Ishikawa (cell line): ENCODE data around the gene TFF1.

ENCODE experiments used
- CREB1 ChIP-seq: IDR thresholded peaks from 2 replicates; pipeline ENCODE4 v1.6.1; 2012; ENCODE audit warnings: low read depth
- EP300 ChIP-seq: IDR thresholded peaks from 2 replicates; pipeline ENCODE4 v1.6.1; 2012; ENCODE audit warnings: borderline replicate concordance
- MAX ChIP-seq: IDR thresholded peaks from 2 replicates; pipeline ENCODE4 v1.6.1; 2012
- NFIC ChIP-seq: IDR thresholded peaks from 2 replicates; pipeline ENCODE4 v1.6.1; 2012
- TAF1 ChIP-seq: IDR thresholded peaks from 2 replicates; pipeline ENCODE4 v1.6.1; 2012; ENCODE audit warnings: low read depth, mild to moderate bottlenecking
- USF1 ChIP-seq: IDR thresholded peaks from 2 replicates; pipeline ENCODE4 v1.6.1; 2012

DNA sequence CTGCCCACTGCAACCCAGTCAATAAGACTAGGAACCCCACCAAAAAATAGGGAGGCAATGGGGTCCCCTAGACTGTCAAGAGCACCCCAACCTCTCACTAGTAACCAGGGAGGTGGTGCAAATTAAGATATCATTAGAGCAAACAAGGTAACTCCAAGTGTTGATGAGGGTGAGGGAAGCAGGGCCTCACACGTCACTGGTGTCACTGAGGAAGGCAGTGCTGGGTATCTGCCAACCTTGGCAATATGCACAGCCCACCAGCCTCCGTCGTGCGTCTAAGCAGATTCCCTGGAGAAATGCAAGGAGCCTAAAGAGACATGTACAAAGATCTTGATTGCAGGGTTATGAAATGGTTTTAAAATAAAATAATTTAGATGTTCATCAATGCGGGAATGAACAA, 41.1 kb upstream of the TFF1 start:
- TF ChIP-seq EP300, result no peak
- no peak for TF ChIP-seq MAX
- TF ChIP-seq NFIC, result no peak
- no peak for TF ChIP-seq USF1
- no peak for TF ChIP-seq CREB1
- no peak for TF ChIP-seq TAF1
